ENCODE measurements around the gene SETBP1.

- no peak for TF ChIP-seq CSRNP3 (CRISPR knock-in tag; IDR thresholded peaks at IDR 0.05)
- TF ChIP-seq GLIS3 (CRISPR knock-in tag; IDR thresholded peaks at IDR 0.05) = no peak
- no peak for TF ChIP-seq RARB (CRISPR knock-in tag; IDR thresholded peaks at IDR 0.05)
- TF ChIP-seq PATZ1 (CRISPR knock-in tag; IDR thresholded peaks at IDR 0.05; ENCODE audit: borderline replicate concordance) = no peak
- no peak for TF ChIP-seq POU6F1 (CRISPR knock-in tag; IDR thresholded peaks at IDR 0.05; ENCODE audit: borderline replicate concordance, low read depth)
- TF ChIP-seq SNAI2 (CRISPR knock-in tag; IDR thresholded peaks at IDR 0.05) = no peak
- TF ChIP-seq ZFP30 (CRISPR knock-in tag; IDR thresholded peaks at IDR 0.05) = no peak
- no peak for TF ChIP-seq ZFP3 (CRISPR knock-in tag; IDR thresholded peaks at IDR 0.05)
- no peak for TF ChIP-seq ARNTL (CRISPR knock-in tag; IDR thresholded peaks at IDR 0.05; ENCODE audit: borderline replicate concordance, low read depth)
- no peak for TF ChIP-seq TSHZ2 (CRISPR knock-in tag; IDR thresholded peaks at IDR 0.05)
- TF ChIP-seq ZNF8 (CRISPR knock-in tag; IDR thresholded peaks at IDR 0.05) = no peak
- no peak for TF ChIP-seq TOX (CRISPR knock-in tag; IDR thresholded peaks at IDR 0.05; ENCODE audit: borderline replicate concordance)
Measured at GRCh38 chr18:45015788-45016128, 335.1 kb downstream of the SETBP1 start.

Measured in SK-N-SH treated with all-trans-retinoic acid at 6 μM for 48 hours (cell line).